HG02973 (cell line): ENCODE data around the gene U2SURP.

Experiments used
- ATAC-seq: cut with Tn5 transposase; IDR thresholded peaks from one replicate; pipeline ENCODE4 v1.9.1; 2021; ENCODE audit warnings: moderate library complexity; ENCODE audit not compliant: unreplicated experiment

U2SURP gene

DNA sequence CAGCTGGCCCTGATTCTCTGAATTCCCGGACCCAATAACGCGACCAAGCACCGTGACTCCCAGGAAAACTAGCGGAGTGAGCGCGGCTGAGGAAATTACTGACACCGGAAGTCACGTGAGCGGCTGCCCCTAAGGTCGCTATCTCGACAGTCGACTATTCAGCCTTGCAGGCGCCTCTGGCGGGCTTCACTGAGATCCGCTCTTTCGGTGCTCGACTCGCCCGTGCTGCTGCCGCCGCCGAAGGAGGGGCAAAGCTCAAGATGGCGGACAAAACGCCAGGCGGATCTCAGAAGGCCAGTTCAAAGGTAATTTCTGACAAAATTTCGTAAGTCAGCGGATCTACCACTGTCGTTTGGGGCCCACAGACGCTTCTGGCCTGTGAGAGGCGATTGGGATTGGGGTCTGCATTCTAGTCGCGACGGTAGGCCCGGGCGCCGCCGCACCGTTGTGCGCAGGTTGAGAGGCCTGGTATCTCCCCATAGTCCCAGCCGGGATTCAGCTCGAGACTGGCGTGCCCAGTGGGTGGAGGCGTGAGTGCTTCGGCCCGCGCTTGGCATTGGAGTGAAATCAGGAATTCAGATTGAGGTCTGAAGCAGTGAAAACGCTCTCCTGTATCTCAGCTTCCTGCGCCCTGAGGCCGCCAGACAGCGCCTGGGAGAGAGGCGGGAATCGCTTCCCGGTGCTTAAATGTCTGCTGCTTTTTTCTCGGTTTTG lies at the start of gene U2SURP:
U2SURP (plus strand) TSS at position 202 of the 714 bp plus-strand sequence; CDS start at position 261, 59 bp downstream.
- peak; percentile 81 for ATAC-seq

GRCh38 chr3:142951794-142952193 lies 49.6 kb upstream of the U2SURP start:
- ATAC-seq: no peak

DNA sequence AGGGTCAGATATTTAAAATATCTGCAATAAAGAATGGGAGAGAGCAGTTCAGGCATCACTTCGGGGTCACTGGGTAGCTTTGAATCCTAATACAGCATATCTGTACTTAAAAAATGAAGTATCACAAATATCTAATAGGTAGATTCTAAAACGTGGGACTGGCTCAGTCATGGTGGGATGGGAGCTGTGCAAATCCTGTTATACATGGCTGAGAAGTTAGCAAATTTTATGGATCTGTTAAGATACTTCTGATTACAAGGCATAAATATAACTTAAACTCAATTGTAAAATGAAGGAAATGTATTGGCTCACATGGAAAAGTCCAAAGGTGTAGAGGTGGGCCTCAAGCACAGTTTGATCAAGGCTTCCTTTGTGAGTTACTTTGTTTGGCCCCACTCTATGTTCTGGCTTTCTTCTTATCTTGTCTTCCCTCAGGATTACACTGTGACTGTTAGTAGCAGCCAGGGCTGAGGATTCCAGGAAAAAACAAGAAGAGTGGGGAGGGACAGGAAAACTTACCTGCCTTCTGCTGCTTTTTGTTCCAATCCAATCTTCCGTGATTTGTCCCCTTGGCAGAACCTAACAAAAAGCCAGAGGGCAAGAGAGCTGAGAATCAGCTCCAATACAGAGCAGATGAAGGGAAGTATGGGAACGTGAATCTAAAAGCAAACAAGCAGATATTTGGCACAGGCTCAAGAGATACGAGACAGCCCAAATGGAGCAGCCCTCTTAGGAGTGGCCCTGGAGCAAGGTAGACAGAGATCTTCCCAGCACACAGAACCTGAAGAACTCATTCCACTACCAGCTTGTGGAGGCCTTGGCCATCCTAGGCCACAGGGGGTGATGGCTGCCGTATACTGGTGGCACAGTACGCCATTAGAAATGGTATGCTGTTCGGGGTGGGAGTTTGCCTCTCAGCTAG lies 48.8 kb upstream of the U2SURP start:
- no peak for ATAC-seq

GRCh38 chr3:142953443-142953842 lies 47.9 kb upstream of the U2SURP start:
- no peak for ATAC-seq

DNA sequence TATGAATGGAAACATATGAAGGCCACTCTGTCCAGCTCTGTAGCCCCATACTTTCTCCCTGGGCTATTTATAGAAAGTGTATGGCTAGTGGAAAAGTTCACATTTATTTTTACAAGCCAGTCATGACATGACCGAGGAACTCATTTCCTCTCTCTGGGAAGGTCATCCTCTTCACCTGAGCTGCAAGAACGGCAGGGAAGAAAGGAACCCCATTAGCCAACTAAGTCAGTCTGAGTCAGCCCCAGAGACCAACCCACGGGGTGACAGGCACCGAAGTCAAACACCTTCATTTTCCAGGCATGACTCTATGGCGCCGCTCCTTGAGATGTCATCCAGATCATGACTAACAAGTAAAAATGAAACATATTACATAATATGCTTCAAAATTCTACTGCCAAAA lies 42.7 kb upstream of the U2SURP start:
- no peak for ATAC-seq

GRCh38 chr3:142960322-142960850 lies 41.0 kb upstream of the U2SURP start:
- no peak for ATAC-seq

- ATAC-seq: no peak
Measured at GRCh38 chr3:142961539-142961938, 39.8 kb upstream of the U2SURP start.

GRCh38 chr3:142962175-142962519 lies 39.2 kb upstream of the U2SURP start:
- ATAC-seq: no peak

GRCh38 chr3:142962520-142963233 lies 38.7 kb upstream of the U2SURP start:
- ATAC-seq: no peak

GRCh38 chr3:142963234-142963515 lies 38.2 kb upstream of the U2SURP start:
- peak; percentile 23 for ATAC-seq

GRCh38 chr3:142963516-142964448 lies 37.6 kb upstream of the U2SURP start, which contains the start of gene PAQR9:
TSS of gene PAQR9 (minus strand) at chr3:142963674. CDS start at chr3:142963336, 338 bp downstream.
- ATAC-seq: peak; percentile 39

DNA sequence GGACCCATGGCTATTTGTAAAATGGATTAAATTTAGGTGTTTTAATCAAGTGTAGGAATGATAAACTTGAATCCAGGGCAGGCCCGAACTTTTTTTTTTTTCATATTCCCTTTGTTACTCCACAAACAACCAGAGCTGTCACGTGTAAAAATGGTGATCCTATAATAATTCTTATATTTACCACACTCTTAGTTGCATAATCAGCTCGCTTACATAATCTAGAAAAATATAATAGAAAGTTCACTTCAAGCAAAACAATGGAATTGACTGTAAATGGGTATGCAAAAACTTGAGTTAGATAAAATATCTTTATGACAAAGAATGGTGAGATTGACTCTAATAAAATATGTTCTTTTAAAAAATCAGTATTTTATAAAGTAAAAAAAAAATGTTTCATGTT lies 35.8 kb upstream of the U2SURP start:
- ATAC-seq: no peak

DNA sequence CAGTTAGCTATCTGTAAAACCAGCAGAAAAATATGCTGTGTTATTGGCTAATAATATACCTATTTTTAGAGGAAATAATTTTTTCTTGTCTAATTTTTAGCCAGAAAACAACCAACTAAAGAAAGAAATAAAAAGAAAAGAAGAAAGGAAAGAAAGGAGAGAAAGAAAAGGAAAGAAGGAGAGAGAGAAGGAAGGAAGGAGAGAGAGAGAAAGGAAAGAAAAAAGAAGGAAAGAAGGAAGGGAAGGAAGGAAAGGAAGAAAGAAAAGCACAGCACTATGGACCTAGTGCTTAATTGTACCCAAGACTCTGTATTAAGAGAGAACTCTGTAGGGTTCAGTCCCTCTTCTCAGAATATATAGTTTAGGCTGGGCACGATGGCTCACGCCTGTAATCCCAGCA lies 34.6 kb upstream of the U2SURP start:
- ATAC-seq: no peak

- no peak for ATAC-seq
Measured at GRCh38 chr3:142968319-142969025, 32.9 kb upstream of the U2SURP start.

GRCh38 chr3:142971431-142971830 lies 29.9 kb upstream of the U2SURP start:
- no peak for ATAC-seq

- no peak for ATAC-seq
Measured at GRCh38 chr3:142972092-142972753, 29.1 kb upstream of the U2SURP start.

DNA sequence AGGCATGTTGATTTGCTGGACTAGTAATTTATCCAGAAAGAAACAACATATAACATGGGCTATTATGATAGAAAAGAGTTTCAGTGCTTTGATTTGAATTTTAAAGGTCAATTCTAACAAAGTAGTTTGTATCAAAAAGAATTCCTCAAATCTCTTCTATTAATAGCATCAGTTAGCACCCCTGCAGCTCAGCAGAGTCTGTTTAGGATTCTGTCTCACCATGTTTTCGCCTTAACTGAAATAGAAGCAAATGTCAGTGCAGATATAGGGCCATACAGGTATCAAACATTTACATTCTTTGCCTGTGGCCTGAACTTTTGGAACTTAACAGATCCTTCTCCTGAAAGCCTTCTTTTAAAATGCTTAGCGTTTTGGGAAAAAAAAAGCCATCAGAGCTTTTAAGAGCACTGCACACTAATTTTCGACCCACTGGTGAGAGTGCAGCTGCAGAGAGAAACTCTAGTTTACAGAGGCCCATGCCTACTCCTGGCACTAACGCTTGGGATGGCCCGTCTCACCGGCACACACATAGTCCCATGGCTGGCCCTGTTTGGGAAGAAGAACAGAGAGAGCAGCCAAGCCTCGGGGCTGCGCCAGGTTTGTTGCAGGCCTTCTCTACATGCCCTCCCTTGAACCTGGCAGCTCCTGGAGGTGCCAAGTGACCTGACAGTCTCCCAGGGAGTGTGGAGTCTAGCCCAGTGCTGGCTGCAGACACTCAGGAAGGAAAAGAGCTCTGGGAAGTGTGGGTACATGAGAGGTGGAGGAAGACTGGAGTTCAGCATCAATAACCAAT lies 28.0 kb upstream of the U2SURP start:
- ATAC-seq: no peak

GRCh38 chr3:142975316-142975995 lies 25.9 kb upstream of the U2SURP start:
- ATAC-seq: no peak
